Dermis blood vessel endothelial cell (primary cell): Measurements from ENCODE around the gene MAMDC2. TPM values are rescaled to one million over a fixed set of nuclear protein-coding genes. Genes with fewer than 3 reads are reported as not detected.
"Not testable (repeated sequence)": the region's sequence is repeated elsewhere in the genome, so short reads cannot be mapped to it uniquely, and the experiment has no call there.

Source experiments
- DNase-seq: peaks from one replicate; pipeline ENCODE4 v3.0.0; 2010
- total RNA-seq: library from RNA; depleted of rRNA; stranded (reverse); fragments of >200 nt; gene quantifications from 2 replicates; pipeline ENCODE4 v1.2.3, GENCODE V29; 2014

MAMDC2 gene
- total RNA-seq, 1 donor from 2014 or later: 2.9 TPM

DNA sequence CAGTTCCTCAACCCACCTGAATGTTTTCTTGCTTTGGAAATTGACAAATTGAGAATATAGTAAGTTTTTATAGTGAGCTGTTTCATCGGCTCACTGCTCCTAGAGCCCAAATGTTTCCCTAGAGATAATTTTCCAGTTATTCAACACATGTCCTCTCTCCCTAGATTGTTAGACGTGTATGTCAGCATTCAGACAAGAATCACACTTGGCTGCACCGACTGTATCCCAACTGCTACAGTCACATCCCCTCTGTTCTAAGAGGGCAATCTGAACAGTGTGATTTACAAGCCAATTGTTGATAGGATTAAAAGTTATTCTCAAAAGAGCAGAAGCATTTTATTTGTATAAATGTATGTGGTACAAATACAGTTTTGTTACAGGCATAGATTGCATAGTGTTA is 93.9 kb downstream of the MAMDC2 start:
- DNase-seq: no peak

- no peak for DNase-seq
These were observed 98.5 kb downstream of the MAMDC2 start for GRCh38 chr9:70142101-70142500.

GRCh38 chr9:70143394-70144130 is 99.9 kb downstream of the MAMDC2 start:
- DNase-seq: no peak

- no peak for DNase-seq
These were observed 100.5 kb downstream of the MAMDC2 start for GRCh38 chr9:70144131-70144503.

- no peak for DNase-seq
These were observed 102.3 kb downstream of the MAMDC2 start for GRCh38 chr9:70145981-70146380.

GRCh38 chr9:70147196-70147595 is 103.5 kb downstream of the MAMDC2 start:
- DNase-seq: no peak

GRCh38 chr9:70147651-70148050 is 104.0 kb downstream of the MAMDC2 start:
- DNase-seq: no peak

DNA sequence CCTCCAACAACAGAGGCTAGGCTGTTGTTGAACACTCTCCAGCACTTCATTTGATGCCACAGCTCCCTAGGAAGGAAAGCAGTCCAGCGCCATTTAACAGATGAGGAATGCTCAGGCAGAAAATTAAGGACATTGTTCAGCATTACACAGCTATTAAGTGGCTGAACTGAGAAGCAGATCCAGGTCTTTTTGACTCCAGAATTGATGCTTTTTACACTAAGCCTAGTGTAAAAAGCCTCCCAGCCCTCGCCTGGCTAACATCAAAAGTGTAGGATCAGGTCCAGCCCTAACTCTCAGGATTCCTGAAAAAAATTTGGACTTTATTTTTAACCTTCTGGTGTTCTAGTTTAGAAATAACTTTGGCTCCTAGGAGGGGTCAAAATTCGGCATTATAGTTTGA is 108.7 kb downstream of the MAMDC2 start:
- no peak for DNase-seq

DNA sequence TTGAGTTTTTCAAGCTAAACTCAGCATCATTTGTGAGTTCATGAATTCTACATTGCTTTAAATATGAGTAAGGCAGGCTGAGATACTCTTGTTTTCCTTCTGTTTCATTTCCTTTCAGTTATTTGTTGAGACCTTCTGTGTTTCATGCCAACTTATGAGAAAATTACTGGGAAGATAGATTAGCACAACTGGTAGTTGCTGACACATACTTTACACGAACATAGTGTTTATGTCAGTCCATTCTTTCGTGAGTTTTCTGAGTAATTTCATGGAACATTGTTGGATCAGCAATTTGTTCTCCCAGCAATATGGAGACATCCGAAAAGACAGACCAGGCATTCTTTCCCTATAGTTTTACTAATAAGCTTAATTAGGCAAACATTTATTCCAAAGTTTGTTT is 113.1 kb downstream of the MAMDC2 start:
- DNase-seq: peak; percentile 18

- no peak for DNase-seq
These were observed 116.0 kb downstream of the MAMDC2 start for GRCh38 chr9:70159630-70160029.

DNA sequence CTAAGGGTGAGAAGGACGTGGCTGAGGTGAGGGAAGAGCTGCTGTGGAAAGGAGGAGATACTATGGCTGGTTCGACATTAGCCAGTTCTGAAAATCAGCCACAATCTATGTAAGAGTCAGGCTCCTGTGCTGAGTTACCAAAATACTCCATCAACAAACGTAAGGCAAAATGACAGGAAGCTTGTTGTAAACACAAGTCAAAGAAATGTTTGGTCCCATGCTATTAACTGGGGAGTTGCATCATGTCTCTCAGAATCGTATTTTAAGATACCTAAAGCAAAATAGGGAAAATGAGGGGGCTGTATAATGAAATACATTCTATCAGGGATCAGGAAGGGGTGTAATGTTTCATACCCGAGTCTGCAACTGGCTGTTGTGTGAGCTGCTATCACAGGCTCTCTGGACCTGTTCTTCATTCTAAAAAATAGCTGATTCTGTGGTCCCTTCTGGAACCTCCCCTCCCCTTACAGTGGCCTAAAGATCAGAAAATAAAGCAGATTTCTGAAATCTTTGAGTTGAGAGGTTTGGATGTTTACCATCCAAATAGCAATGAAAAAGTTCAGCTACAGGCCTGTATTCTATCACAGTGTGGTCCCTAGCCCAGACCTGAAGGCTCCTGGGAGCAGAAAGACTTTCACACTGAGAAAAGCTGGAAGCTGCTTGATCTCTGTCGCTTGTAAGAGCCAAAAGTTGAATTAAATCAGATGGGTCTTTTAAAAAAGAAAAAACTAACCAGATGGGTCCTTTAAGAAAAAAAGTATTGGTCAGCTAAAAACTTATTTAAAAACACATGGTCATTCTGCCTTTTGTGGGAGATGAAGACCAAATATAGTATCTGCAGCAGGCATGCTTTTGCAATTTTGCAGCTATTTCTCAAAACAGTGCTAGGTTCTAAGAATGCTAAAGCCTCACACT is 117.3 kb downstream of the MAMDC2 start:
- no peak for DNase-seq

- no peak for DNase-seq
These were observed 121.5 kb downstream of the MAMDC2 start for GRCh38 chr9:70165006-70165602.

DNA sequence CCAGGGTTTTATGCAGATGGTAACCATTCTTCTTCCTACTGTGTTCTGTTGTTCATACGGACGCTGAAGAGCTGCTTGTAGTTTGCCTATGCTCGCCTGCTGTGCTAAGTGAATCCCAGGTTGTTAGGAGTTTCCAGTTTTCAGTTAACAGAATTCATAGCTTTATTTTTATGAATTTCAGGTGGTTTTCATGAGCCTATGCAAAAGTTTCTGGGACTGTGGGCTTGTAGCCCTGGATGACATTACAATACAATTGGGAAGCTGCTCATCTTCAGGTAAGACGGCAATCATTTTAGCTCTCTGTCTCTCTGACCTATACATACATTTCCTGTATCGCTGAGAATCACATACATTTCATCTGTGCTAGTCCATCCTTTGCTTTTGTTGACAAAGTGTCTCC is 124.9 kb downstream of the MAMDC2 start:
- no peak for DNase-seq

- no peak for DNase-seq
These were observed 125.6 kb downstream of the MAMDC2 start for GRCh38 chr9:70169222-70169621.

- no peak for DNase-seq
These were observed 126.6 kb downstream of the MAMDC2 start for GRCh38 chr9:70170151-70170790.

DNA sequence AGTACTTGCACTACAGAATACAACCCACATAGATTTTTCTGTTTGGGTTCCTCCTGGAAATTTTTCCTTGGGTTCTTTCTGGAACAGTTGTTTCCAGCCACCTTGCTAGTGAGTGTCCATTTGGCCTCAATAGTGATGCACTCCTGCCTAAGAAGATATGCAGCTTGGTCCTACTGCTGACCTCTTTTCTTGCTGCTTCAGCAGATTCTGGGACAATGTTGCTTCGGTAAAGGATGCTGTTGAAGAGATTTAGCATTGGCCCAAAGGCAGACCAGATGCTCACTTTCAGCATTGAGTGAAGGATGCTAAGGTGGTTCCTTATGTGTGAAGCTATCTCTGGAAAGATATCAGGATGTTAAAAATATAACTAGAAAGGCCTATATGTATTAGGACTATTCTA is 128.9 kb downstream of the MAMDC2 start:
- DNase-seq: no peak

DNA sequence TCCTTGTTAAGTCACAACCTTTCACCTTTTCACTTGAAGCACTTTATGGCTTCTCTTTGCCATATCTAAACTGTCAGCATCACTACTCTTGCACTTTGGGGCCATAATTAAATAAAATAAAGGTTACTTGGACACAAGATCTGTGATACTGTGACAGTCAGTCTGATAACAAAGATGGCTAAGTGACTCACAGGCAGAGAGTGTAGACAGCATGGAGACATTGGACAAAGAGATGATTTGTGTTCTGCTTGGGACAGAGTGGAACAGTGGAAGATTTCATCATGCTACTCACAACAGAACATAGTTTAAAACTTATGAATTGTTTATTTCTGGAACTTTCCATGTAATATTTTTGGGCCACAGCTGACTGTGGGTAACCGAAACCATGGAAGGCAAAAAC is 133.5 kb downstream of the MAMDC2 start:
- DNase-seq: no peak

DNA sequence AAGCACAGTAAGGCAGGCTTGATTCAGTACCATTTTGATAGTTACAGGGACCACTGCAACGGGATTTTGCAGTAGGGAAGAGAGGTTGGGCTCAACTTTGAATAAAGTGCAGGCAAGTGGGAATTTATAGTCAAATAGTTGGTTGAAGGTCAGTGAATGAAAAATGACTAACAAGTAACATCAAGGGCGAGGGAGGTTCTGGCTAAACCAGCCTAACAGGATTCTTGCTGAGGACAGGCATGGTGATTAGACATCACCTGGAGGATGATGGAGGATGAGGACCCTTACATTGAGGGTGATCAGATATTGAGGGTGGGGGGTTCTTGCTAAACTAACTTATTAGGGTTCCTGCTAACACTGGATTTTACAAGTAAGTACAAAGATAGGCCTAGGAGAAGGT is 149.1 kb downstream of the MAMDC2 start:
- no peak for DNase-seq

GRCh38 chr9:70195456-70195855 is 151.8 kb downstream of the MAMDC2 start:
- no peak for DNase-seq

DNA sequence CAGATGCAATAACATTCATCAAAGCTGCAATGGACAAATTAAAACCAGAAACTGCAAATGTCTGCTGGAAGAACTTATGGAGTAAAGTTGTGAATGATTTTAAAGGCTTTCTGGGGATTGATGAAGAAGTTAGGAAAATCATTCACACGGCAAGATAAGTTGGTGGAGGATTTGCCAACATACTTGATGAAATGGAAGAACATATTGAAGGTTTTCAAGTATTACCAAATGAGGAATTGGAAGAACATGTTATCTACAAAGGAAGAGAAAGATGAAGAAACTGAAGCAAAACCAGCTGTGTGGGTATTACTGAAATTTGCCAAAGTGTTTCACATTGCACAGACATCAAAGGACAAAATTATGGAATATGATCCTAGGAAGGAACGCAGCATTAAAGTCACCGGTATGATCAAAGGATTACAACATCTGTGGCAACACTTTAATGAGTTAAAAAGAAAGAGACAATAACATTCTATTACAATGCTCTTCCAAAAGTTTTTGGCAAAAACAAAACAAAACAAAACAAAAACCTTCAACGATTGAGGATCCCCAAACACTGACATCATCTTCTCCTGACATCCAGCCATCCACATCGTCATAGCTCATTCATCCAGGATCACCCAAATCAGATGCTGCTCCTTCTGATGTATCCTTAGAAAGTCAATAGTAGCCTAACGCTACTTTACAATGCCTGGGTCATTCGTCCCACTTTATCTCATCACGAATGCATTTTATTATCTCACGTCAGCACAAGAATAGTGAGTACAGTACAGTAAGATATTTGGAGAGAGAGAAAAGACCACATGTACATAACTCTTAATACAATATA is 153.8 kb downstream of the MAMDC2 start:
- no peak for DNase-seq

GRCh38 chr9:70204743-70205142 is 161.1 kb downstream of the MAMDC2 start:
- not testable (repeated sequence) for DNase-seq

GRCh38 chr9:70205366-70206020 is 161.8 kb downstream of the MAMDC2 start:
- no peak for DNase-seq
